Epithelial cell of esophagus (primary cell): Measurements from ENCODE around the gene XRCC1.

Experiments used
- DNase-seq: peaks from one replicate; pipeline ENCODE4 v3.0.0; 2010; ENCODE audit warnings: low read depth
- H3K4me3 ChIP-seq: 2 replicates; pipeline ENCODE4 v1.5.1; 2011; ENCODE audit warnings: mild to moderate bottlenecking, low read length, control low read depth
- TF ChIP-seq, protein P1 (sequence below): IDR thresholded peaks from 2 replicates; pipeline ENCODE4 v1.5.1; 2011; ENCODE audit warnings: low read depth, mild to moderate bottlenecking, low read length, control low read depth, inconsistent platforms; ENCODE audit not compliant: insufficient read depth; ENCODE audit errors: missing control alignments

XRCC1 gene

DNA sequence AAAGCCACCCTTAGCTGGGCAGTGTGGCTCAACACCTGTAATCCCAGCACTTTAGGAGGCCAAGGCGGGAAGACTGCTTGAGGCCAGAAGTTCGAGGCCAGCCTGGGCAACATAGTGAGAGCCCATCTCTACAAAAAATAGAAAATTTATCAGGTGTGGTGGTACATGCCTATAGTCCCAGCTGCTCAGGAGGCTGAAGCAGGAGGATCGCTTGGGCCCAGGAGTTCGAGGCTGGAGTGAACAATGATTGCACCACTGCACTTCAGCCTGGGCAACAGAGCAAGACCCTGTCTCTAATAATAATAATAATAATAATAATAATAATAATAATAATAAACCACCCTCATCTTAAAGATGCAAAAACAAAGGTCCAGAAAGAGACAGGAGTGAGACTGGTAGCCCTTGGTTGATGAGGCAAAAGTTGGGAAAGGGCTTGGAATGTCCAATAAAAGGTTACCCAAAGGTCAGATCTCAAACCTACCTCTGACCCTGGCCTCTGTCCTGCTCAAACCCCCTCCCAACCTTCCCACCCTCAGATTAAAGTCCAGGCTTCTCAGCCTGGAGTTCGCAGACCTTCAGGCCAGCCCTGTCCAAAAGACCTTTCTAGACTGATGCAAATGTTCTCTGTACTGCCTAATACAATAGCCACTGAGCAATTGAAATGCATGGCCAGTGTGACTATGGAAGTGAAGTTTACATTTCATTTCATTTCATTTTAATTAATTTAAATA lies 33.2 kb downstream of the XRCC1 start:
- TF ChIP-seq, protein P1, sequence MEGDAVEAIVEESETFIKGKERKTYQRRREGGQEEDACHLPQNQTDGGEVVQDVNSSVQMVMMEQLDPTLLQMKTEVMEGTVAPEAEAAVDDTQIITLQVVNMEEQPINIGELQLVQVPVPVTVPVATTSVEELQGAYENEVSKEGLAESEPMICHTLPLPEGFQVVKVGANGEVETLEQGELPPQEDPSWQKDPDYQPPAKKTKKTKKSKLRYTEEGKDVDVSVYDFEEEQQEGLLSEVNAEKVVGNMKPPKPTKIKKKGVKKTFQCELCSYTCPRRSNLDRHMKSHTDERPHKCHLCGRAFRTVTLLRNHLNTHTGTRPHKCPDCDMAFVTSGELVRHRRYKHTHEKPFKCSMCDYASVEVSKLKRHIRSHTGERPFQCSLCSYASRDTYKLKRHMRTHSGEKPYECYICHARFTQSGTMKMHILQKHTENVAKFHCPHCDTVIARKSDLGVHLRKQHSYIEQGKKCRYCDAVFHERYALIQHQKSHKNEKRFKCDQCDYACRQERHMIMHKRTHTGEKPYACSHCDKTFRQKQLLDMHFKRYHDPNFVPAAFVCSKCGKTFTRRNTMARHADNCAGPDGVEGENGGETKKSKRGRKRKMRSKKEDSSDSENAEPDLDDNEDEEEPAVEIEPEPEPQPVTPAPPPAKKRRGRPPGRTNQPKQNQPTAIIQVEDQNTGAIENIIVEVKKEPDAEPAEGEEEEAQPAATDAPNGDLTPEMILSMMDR: no peak
- H3K4me3 ChIP-seq: no peak overlapping the region
- DNase-seq: no peak

GRCh38 chr19:43540381-43540780 lies 34.9 kb downstream of the XRCC1 start:
- TF ChIP-seq, protein P1: no peak
- DNase-seq: no peak
- H3K4me3 ChIP-seq: no peak overlapping the region

DNA sequence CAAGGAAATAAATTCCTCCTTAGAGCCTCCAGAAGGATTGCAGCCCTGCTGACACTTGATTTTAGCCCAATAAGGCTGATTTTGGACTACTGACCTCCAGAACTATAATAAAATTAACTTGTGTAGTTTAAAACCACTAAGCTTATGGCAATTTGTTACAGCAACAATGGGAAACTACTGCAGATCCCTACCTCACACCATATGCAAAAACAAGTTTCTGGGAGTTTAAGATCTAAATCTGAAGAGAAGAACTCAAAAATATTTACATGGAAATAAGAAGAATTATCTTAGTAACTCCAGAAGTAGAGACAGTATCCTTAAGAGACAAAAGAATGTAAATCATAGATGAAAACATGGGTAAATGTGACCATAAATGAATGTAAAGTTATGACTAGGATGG lies 36.4 kb downstream of the XRCC1 start:
- H3K4me3 ChIP-seq: no peak overlapping the region
- DNase-seq: no peak
- TF ChIP-seq, protein P1: no peak

GRCh38 chr19:43534816-43535761 lies 40.2 kb downstream of the XRCC1 start:
- TF ChIP-seq, protein P1: peak; percentile 65
- no peak overlapping the region for H3K4me3 ChIP-seq
- peak; percentile 57 for DNase-seq

DNA sequence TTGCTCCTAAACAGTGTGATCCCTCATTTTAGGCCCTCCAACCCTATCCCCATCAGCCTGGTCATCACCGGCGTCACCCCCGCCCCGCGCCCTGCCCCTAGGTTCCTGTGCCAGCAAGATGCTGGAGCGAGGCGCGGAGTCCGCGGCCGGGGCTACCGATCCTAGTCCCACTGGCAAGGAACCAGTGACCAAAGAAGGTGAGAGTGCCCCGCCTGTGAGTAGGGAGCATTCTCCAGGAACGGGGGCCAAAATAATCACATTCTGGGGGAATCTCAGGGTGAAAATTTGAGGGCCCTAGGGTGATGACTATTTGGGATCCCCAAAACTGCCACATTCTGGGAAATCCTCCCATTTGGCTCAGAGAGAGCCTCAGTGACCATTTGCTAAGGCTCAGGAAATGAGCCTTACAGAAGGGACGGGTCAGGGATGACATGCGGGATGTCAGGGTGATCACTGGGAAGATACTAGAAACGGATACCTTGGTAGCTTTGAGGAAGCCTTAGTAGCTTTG lies 41.0 kb downstream of the XRCC1 start:
- no peak for DNase-seq
- TF ChIP-seq, protein P1: no peak
- H3K4me3 ChIP-seq: peak overlapping the region; percentile 5

- TF ChIP-seq, protein P1: no peak
- H3K4me3 ChIP-seq: peak overlapping the region; percentile 64
- DNase-seq: peak; percentile 99
Observed at GRCh38 chr19:43533546-43534304, 41.6 kb downstream of the XRCC1 start.
